HCT116 (cell line): ENCODE data around the gene ADRA1B. TPM values are rescaled to one million over a fixed set of nuclear protein-coding genes. Genes with fewer than 3 reads are reported as not detected.

Source experiments
- ATAC-seq: fragments of 200-7000 bp; cut with Tn5 transposase; 2 replicates; pipeline ENCODE4 v1.9.1; 2020; ENCODE audit warnings: mild to moderate bottlenecking, moderate library complexity
- BruUV-seq: library from RNA; stranded (reverse); fragments of 400-500 nt; replicated peaks from 2 replicates; lab custom pipeline; 2021; lab: Mats Ljungman, UMichigan
- CTCF ChIA-PET: fragments of 300-600 bp; sonication (Branson Sonifier 250); formaldehyde crosslinking; loops from one replicate; lab custom pipeline; 2021; ENCODE audit warnings: antibody characterized with exemption; lab: Charles Lee
- POLR2A ChIA-PET: fragments of 300-600, 350-600 bp; sonication (Branson Sonifier 250); formaldehyde crosslinking; loops from one replicate; lab custom pipeline; 2021; ENCODE audit warnings: antibody characterized with exemption; lab: Charles Lee
- RAD21 ChIA-PET, 2 experiments: fragments of 300-600 bp; sonication (Branson Sonifier 250); formaldehyde crosslinking; loops; one replicate each; lab custom pipeline; 2023; ENCODE audit warnings: low total read pairs in 2 of 2; ENCODE audit not compliant: uncharacterized antibody in 2 of 2, unreplicated experiment in 2 of 2, low non-redundant PET in 1 of 2; lab: Charles Lee
- DNase-seq: peaks from one replicate; pipeline ENCODE4 v3.0.0-alpha.2; 2010; ENCODE audit warnings: low read depth, low spot score
- H2AFZ ChIP-seq: fragments of 200-600 bp; shearing (Covaris generic), sonication (generic); 2 replicates; pipeline ENCODE4 v1.6.1; 2017; ENCODE audit warnings: low read depth, mixed run types, mixed read lengths, antibody characterized with exemption, low read length; ENCODE audit not compliant: poor library complexity, severe bottlenecking
- H3K27ac ChIP-seq: 2 replicates; pipeline ENCODE4 v1.5.1; 2012; ENCODE audit warnings: low read depth, low read length
- H3K27me3 ChIP-seq: fragments of 200-600 bp; sonication (generic); 2 replicates; pipeline ENCODE4 v1.6.1; 2016; ENCODE audit warnings: mixed run types, low read length, mixed read lengths; ENCODE audit not compliant: insufficient read depth
- H3K36me3 ChIP-seq, 2 experiments: fragments of 200-500 bp in 1 of 2; fragments of 200-600 bp in 1 of 2; sonication (Bioruptor generic) in 1 of 2; sonication (generic) in 1 of 2; 2 replicates each; pipeline versions ENCODE4 v1.5.1 to v1.6.1; 2014 to 2016; ENCODE audit warnings: low read length in 2 of 2, inconsistent platforms in 1 of 2, mixed read lengths in 1 of 2, mixed run types in 1 of 2; ENCODE audit not compliant: insufficient read depth in 2 of 2, control insufficient read depth in 1 of 2
- H3K4me1 ChIP-seq, 2 experiments: fragments of 200-600 bp in 1 of 2; sonication (generic) in 1 of 2; 2 replicates each; pipeline versions ENCODE4 v1.5.1 to v1.6.1; 2012 to 2017; ENCODE audit warnings: low read length in 2 of 2, inconsistent platforms in 1 of 2, mild to moderate bottlenecking in 1 of 2, mixed read lengths in 1 of 2, mixed run types in 1 of 2, moderate library complexity in 1 of 2; ENCODE audit not compliant: insufficient read depth in 2 of 2, control insufficient read depth in 1 of 2
- H3K4me2 ChIP-seq: fragments of 200-600 bp; sonication (generic); 2 replicates; pipeline ENCODE4 v1.6.1; 2017; ENCODE audit warnings: mixed run types, low read length, mixed read lengths
- H3K4me3 ChIP-seq, 2 experiments: fragments of 200-600 bp in 1 of 2; sonication (generic) in 1 of 2; replicated peaks in 1 of 2; 2 replicates each; pipeline ENCODE4 v1.5.1; 2011 to 2016; ENCODE audit warnings: low read length in 2 of 2, control low read depth in 1 of 2, low read depth in 1 of 2, mild to moderate bottlenecking in 1 of 2, mixed read lengths in 1 of 2, mixed run types in 1 of 2
- H3K79me2 ChIP-seq: fragments of 200-600 bp; sonication (generic); 2 replicates; pipeline ENCODE4 v1.6.1; 2017; ENCODE audit warnings: mild to moderate bottlenecking, mixed run types, low read length, moderate library complexity, mixed read lengths; ENCODE audit not compliant: insufficient read depth
- H3K9ac ChIP-seq: fragments of 200-600 bp; sonication (generic); 2 replicates; pipeline ENCODE4 v1.6.1; 2016; ENCODE audit warnings: low read length, mixed read lengths
- H3K9me2 ChIP-seq: fragments of 200-600 bp; sonication (generic), shearing (Covaris generic); 2 replicates; pipeline ENCODE4 v1.6.1; 2017; ENCODE audit warnings: mixed run types, mild to moderate bottlenecking, moderate library complexity; ENCODE audit not compliant: insufficient read depth
- H3K9me3 ChIP-seq, 2 experiments: fragments of 200-500 bp in 1 of 2; fragments of 200-600 bp in 1 of 2; sonication (Bioruptor generic) in 1 of 2; sonication (generic) in 1 of 2; 2 replicates each; pipeline ENCODE4 v1.6.1; 2014 to 2017; ENCODE audit warnings: low read length in 2 of 2, mixed read lengths in 2 of 2, inconsistent platforms in 1 of 2, low read depth in 1 of 2, mild to moderate bottlenecking in 1 of 2, mixed run types in 1 of 2, moderate library complexity in 1 of 2; ENCODE audit not compliant: control insufficient read depth in 1 of 2, insufficient read depth in 1 of 2
- H4K20me1 ChIP-seq: fragments of 200-600 bp; sonication (generic), shearing (Covaris generic); 2 replicates; pipeline ENCODE4 v1.6.1; 2017; ENCODE audit warnings: mixed run types, mild to moderate bottlenecking, moderate library complexity; ENCODE audit not compliant: insufficient read depth
- CEBPB ChIP-seq: IDR thresholded peaks from 2 replicates; pipeline ENCODE4 v1.6.1; 2012; ENCODE audit warnings: low read depth
- EGR1 ChIP-seq: IDR thresholded peaks from 2 replicates; pipeline ENCODE4 v1.6.1; 2012; ENCODE audit warnings: low read depth
- ELF1 ChIP-seq: IDR thresholded peaks from 2 replicates; pipeline ENCODE4 v1.6.1; 2012; ENCODE audit warnings: low read depth, borderline replicate concordance
- FOSL1 ChIP-seq: IDR thresholded peaks from 2 replicates; pipeline ENCODE4 v1.6.1; 2012; ENCODE audit warnings: low read depth
- JUND ChIP-seq: IDR thresholded peaks from 2 replicates; pipeline ENCODE4 v1.6.1; 2012
- POLR2A ChIP-seq: IDR thresholded peaks from 2 replicates; pipeline ENCODE4 v1.7.0; 2011; ENCODE audit warnings: borderline replicate concordance; ENCODE audit not compliant: insufficient read depth, insufficient read length; ENCODE audit errors: extremely low read depth
- POLR2AphosphoS5 ChIP-seq: IDR thresholded peaks from 2 replicates; pipeline ENCODE4 v1.6.1; 2011; ENCODE audit warnings: mild to moderate bottlenecking, low read depth, low read length, moderate library complexity
- RAD21 ChIP-seq: IDR thresholded peaks from 2 replicates; pipeline ENCODE4 v1.6.1; 2012; ENCODE audit warnings: low read depth, mild to moderate bottlenecking
- SIN3A ChIP-seq: IDR thresholded peaks from 2 replicates; pipeline ENCODE4 v1.6.1; 2012; ENCODE audit warnings: low read depth
- SP1 ChIP-seq: IDR thresholded peaks from 2 replicates; pipeline ENCODE4 v1.6.1; 2012; ENCODE audit warnings: low read depth
- SRF ChIP-seq: IDR thresholded peaks from 2 replicates; pipeline ENCODE4 v1.6.1; 2012; ENCODE audit warnings: low read depth
- TCF7L2 ChIP-seq: IDR thresholded peaks from 2 replicates; pipeline ENCODE4 v1.7.0; 2011; ENCODE audit warnings: borderline replicate concordance, inconsistent platforms; ENCODE audit not compliant: insufficient read depth, insufficient read length; ENCODE audit errors: extremely low read depth
- YY1 ChIP-seq: IDR thresholded peaks from 2 replicates; pipeline ENCODE4 v1.6.1; 2011; ENCODE audit warnings: low read length, low read depth, moderate library complexity, mild to moderate bottlenecking; ENCODE audit not compliant: insufficient replicate concordance; ENCODE audit errors: extremely low read depth
- ZFX ChIP-seq: fragments of 450-650 bp; IDR thresholded peaks from 2 replicates; pipeline ENCODE4 v1.6.1; 2017
- ZNF274 ChIP-seq: fragments of 200-500 bp; sonication (Bioruptor generic); IDR thresholded peaks from 2 replicates; pipeline ENCODE4 v1.6.1; 2014; ENCODE audit warnings: mild to moderate bottlenecking, low read depth, low read length, inconsistent platforms
- intact Hi-C: fragments of 100-400 bp; cut with micrococcal nuclease; formaldehyde crosslinking; loops from 2 replicates; pipeline ENCODE4 v1.10.0; 2022
- total RNA-seq: library from RNA; stranded (reverse); gene quantifications from one replicate; pipeline ENCODE4 v1.2.1, GENCODE V29; 2021; ENCODE audit not compliant: unreplicated experiment
- TF ChIP-seq, protein P1 (sequence below): IDR thresholded peaks from 2 replicates; pipeline ENCODE4 v1.6.1; 2012
- TF ChIP-seq, protein P2 (sequence below): IDR thresholded peaks from 2 replicates; pipeline ENCODE4 v1.6.1; 2011; ENCODE audit warnings: mild to moderate bottlenecking, low read length, moderate library complexity; ENCODE audit not compliant: insufficient replicate concordance; ENCODE audit errors: extremely low read depth
- TF ChIP-seq, protein P3 (sequence below): IDR thresholded peaks from 2 replicates; pipeline ENCODE4 v1.6.1; 2012

ADRA1B gene
- total RNA-seq, 1 experiment from 2014 or later = not detected

DNA sequence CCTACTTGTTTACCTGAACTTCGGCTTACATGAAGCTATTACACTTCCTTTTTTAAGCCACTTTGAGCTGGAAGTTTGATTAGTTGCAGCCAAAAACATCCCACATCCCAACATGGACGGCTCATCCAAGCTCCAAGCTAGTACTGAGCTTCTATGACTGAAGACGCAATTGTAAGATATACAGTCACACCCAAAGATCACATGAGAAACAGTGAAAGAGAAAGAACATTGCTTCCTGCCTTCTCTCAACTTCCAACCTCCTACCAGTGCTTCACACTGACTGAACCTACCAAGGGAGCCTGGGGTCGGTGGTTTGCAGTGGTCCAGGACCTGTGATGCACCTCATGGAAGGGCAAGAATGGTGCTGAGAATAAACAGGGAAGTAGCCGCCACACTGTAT lies 27.4 kb upstream of the ADRA1B start:
- H3K27ac ChIP-seq = no peak overlapping the region
- TF ChIP-seq POLR2AphosphoS5 (no peak), TCF7L2 (no peak)
- TF ChIP-seq, protein P1, sequence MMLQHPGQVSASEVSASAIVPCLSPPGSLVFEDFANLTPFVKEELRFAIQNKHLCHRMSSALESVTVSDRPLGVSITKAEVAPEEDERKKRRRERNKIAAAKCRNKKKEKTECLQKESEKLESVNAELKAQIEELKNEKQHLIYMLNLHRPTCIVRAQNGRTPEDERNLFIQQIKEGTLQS = no peak
- H4K20me1 ChIP-seq = no peaks in the 10 kb centered on the region
- no TSS peak for BruUV-seq
- H3K4me3 ChIP-seq = no peak overlapping the region
- ChIA-PET POLR2A (no interaction called here), RAD21 (no interaction called here), CTCF (no interaction called here)
- intact Hi-C loops = no loop called here
- ATAC-seq (no peak), DNase-seq (no peak)
- no peaks in the 10 kb centered on the region for H3K27me3 ChIP-seq
- no peaks in the 10 kb centered on the region for H3K4me1 ChIP-seq
- H3K9me3 ChIP-seq = no peaks in the 10 kb centered on the region
- H3K36me3 ChIP-seq = no peaks in the 10 kb centered on the region
- no peak overlapping the region for H3K9ac ChIP-seq
- no peaks in the 10 kb centered on the region for H3K9me2 ChIP-seq
- no peaks in the 10 kb centered on the region for H3K79me2 ChIP-seq
- H2AFZ ChIP-seq = no peak overlapping the region
- H3K4me2 ChIP-seq = no peak overlapping the region

DNA sequence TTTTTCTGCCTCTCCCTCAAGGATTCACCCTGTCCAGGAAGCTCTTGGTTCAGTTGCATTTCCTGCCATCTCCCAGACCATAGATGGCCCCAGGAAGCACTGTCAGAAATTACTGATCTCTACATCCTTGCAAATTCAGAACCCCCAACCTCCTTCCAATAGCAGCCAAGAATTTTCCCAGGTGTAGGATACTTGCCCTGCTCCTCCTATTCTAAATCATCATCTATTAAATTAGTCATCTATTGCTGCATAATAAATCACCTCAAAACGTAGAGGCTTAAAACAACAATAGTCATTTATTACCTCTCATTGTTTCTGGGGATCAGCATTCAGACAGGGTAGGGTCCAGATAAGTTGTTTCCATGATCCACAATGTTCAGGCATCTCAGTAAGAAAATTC lies 26.1 kb upstream of the ADRA1B start:
- ChIA-PET CTCF (no interaction called here), RAD21 (no interaction called here), POLR2A (no interaction called here)
- H3K27me3 ChIP-seq = no peaks in the 10 kb centered on the region
- no peaks in the 10 kb centered on the region for H3K4me1 ChIP-seq
- H4K20me1 ChIP-seq = no peaks in the 10 kb centered on the region
- no peak overlapping the region for H2AFZ ChIP-seq
- ATAC-seq (no peak), DNase-seq (no peak)
- no peak overlapping the region for H3K4me2 ChIP-seq
- H3K4me3 ChIP-seq = no peak overlapping the region
- no peaks in the 10 kb centered on the region for H3K9me2 ChIP-seq
- H3K9ac ChIP-seq = no peak overlapping the region
- H3K79me2 ChIP-seq = no peaks in the 10 kb centered on the region
- BruUV-seq = no TSS peak
- intact Hi-C loops = no loop called here
- no peak overlapping the region for H3K27ac ChIP-seq
- no peaks in the 10 kb centered on the region for H3K9me3 ChIP-seq
- no peaks in the 10 kb centered on the region for H3K36me3 ChIP-seq
- TF ChIP-seq, protein P2, sequence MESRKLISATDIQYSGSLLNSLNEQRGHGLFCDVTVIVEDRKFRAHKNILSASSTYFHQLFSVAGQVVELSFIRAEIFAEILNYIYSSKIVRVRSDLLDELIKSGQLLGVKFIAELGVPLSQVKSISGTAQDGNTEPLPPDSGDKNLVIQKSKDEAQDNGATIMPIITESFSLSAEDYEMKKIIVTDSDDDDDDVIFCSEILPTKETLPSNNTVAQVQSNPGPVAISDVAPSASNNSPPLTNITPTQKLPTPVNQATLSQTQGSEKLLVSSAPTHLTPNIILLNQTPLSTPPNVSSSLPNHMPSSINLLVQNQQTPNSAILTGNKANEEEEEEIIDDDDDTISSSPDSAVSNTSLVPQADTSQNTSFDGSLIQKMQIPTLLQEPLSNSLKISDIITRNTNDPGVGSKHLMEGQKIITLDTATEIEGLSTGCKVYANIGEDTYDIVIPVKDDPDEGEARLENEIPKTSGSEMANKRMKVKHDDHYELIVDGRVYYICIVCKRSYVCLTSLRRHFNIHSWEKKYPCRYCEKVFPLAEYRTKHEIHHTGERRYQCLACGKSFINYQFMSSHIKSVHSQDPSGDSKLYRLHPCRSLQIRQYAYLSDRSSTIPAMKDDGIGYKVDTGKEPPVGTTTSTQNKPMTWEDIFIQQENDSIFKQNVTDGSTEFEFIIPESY = no peak
- no peak for TF ChIP-seq ELF1
- TF ChIP-seq JUND = no peak
- TF ChIP-seq SP1 = no peak
- no peak for TF ChIP-seq SRF
- TF ChIP-seq POLR2AphosphoS5 = no peak
- no peak for TF ChIP-seq ZFX
- no peak for TF ChIP-seq EGR1
- no peak for TF ChIP-seq POLR2A
- no peak for TF ChIP-seq CEBPB
- no peak for TF ChIP-seq YY1
- no peak for TF ChIP-seq ZNF274
- TF ChIP-seq FOSL1 = no peak
- no peak for TF ChIP-seq SIN3A
- TF ChIP-seq, protein P3, sequence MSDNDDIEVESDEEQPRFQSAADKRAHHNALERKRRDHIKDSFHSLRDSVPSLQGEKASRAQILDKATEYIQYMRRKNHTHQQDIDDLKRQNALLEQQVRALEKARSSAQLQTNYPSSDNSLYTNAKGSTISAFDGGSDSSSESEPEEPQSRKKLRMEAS = no peak
- no peak for TF ChIP-seq RAD21
